Right atrium auricular region (tissue), 2 donors: ENCODE measurements around the gene SLC22A7. TPM values are rescaled to one million over a fixed set of nuclear protein-coding genes. Genes with fewer than 3 reads are reported as not detected.
"Not testable (repeated sequence)": the region's sequence is repeated elsewhere in the genome, so short reads cannot be mapped to it uniquely, and the experiment has no call there.

Experiments
- DNase-seq: peaks from one replicate; pipeline ENCODE4 v3.0.0-alpha.2; 2019; ENCODE audit warnings: low spot score
- H3K27ac ChIP-seq, 2 donors: fragments of 200-600 bp; sonication (generic); 1 replicate in 1 of 2; 2 replicates in 1 of 2; pipeline ENCODE4 v1.5.1; 2016 to 2019
- H3K27me3 ChIP-seq, 2 donors: fragments of 200-600 bp; sonication (generic); one replicate each; pipeline versions ENCODE4 v1.5.1 to v1.6.0; 2017 to 2019
- H3K36me3 ChIP-seq: fragments of 200-600 bp; sonication (generic); one replicate; pipeline ENCODE4 v1.5.1; 2016
- H3K4me1 ChIP-seq, 2 donors: fragments of 200-600 bp; sonication (generic); one replicate each; pipeline versions ENCODE4 v1.5.1 to v1.6.0; 2017 to 2019
- H3K4me3 ChIP-seq, 2 donors: fragments of 200-600 bp; sonication (generic); 1 replicate in 1 of 2; 2 replicates in 1 of 2; pipeline ENCODE4 v1.5.1; 2017 to 2019; ENCODE audit warnings: mild to moderate bottlenecking in 1 of 2, moderate library complexity in 1 of 2
- H3K9me3 ChIP-seq, 2 donors: fragments of 200-600 bp; sonication (generic); one replicate each; pipeline ENCODE4 v1.5.1; 2019
- CTCF ChIP-seq, 2 donors: fragments of 200-600 bp; sonication (generic); IDR thresholded peaks; one replicate each; pipeline ENCODE4 v1.5.1; 2019; ENCODE audit warnings: antibody characterized with exemption in 2 of 2
- total RNA-seq, 2 donors: library from RNA; depleted of rRNA; stranded (reverse); fragments of >200 nt; gene quantifications; one replicate each; pipeline ENCODE4 v1.1.0, GENCODE V29; 2016

Gene SLC22A7
- total RNA-seq, 2 donors from 2014 or later: not detected

DNA sequence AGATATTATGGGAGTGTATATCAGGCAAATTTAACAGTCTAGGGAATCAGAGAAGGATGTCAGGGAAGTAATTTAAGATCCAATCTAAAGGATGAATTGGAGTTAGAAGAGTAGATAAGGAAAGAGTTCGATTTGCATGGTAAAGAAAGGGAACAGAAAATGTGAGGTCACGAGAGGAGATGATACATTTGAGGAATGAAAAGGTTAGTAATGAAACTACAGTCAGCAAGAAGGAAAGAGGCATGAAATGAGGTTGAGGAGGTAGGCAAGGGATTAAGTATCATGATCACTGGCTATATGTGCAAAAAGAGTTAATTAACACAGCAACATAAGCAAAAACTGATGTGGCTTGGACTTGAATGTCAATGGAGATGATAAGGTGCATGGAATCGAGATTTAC, 49.0 kb downstream of the SLC22A7 start:
- no peak overlapping the region for H3K4me3 ChIP-seq
- DNase-seq: no peak
- H3K4me1 ChIP-seq: no peaks in the 10 kb centered on the region
- no peak for TF ChIP-seq CTCF (IDR thresholded peaks at IDR 0.05)
- H3K36me3 ChIP-seq: peaks cover 59% of the 10 kb centered on the region
- no peaks in the 10 kb centered on the region for H3K27me3 ChIP-seq
- H3K9me3 ChIP-seq: no peaks in the 10 kb centered on the region
- no peak overlapping the region for H3K27ac ChIP-seq

- H3K4me1 ChIP-seq: no peaks in the 10 kb centered on the region
- H3K4me3 ChIP-seq: no peak overlapping the region
- no peaks in the 10 kb centered on the region for H3K27me3 ChIP-seq
- DNase-seq: no peak
- H3K36me3 ChIP-seq: peaks cover 55% of the 10 kb centered on the region
- no peak overlapping the region for H3K27ac ChIP-seq
- H3K9me3 ChIP-seq: no peaks in the 10 kb centered on the region
- no peak for TF ChIP-seq CTCF (IDR thresholded peaks at IDR 0.05)
These were observed 49.4 kb downstream of the SLC22A7 start for GRCh38 chr6:43347444-43347843.

DNA sequence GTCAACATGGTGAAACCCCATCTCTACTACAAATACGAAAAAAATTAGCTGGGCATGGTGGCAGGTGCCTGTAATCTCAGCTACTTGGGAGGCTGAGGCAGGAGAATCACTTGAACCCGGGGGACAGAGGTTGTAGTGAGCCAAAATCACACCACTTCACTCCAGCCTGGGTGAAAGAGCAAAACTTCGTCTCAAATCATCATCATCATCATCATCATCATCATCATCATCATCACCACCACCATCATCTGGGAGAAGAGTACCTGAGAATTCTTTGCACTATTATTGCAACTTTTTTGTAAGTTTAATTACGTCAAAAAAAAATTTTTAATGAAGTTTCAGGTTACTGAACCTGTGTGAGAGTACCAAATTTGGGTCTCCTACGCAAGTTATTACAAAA, 53.9 kb downstream of the SLC22A7 start:
- not testable (repeated sequence) for H3K9me3 ChIP-seq, H3K27me3 ChIP-seq, H3K4me3 ChIP-seq, H3K27ac ChIP-seq, H3K4me1 ChIP-seq, DNase-seq
- peaks cover 55% of the 10 kb centered on the region for H3K36me3 ChIP-seq

Other genes starting within 250 kb of the SLC22A7 start
- gene CUL7, start 244.4 kb upstream of the SLC22A7 start, total RNA-seq: 1 to 10 TPM; 6.5 to 9.0 TPM
- gene MRPL2, start 238.8 kb upstream of the SLC22A7 start, total RNA-seq: 10 to 100 TPM; 37.0 to 41.0 TPM
- 10 to 100 TPM; 22.5 to 46.5 TPM for gene KLC4, start 238.6 kb upstream of the SLC22A7 start, total RNA-seq
- gene PTK7, start 221.9 kb upstream of the SLC22A7 start, total RNA-seq: 10 to 100 TPM in 1 of 2 donors, 1 to 10 TPM in 1; 4.5 to 12.7 TPM
- 100 to 1,000 TPM in 1 of 2 donors, 10 to 100 TPM in 1; 59.4 to 116 TPM for gene SRF, start 127.0 kb upstream of the SLC22A7 start, total RNA-seq
- gene CUL9, start 116.1 kb upstream of the SLC22A7 start, total RNA-seq: 10 to 100 TPM; 11.0 to 16.8 TPM
- 10 to 100 TPM; 38.4 to 63.9 TPM for gene DNPH1, start 68.8 kb upstream of the SLC22A7 start, total RNA-seq
- gene TTBK1, start 54.8 kb upstream of the SLC22A7 start, total RNA-seq: under 1 TPM; 0.12 to 0.15 TPM
- gene CRIP3, start 10.6 kb downstream of the SLC22A7 start, total RNA-seq: 1 to 10 TPM in 1 of 2 donors, not detected in 1; 1.5 TPM
- gene ZNF318, start 71.4 kb downstream of the SLC22A7 start, total RNA-seq: 10 to 100 TPM; 10.1 to 11.3 TPM
- gene ABCC10, start 129.3 kb downstream of the SLC22A7 start, total RNA-seq: 1 to 10 TPM; 7.1 to 7.8 TPM
- 1 to 10 TPM in 1 of 2 donors, not detected in 1; 1.3 TPM for gene DLK2, start 157.3 kb downstream of the SLC22A7 start, total RNA-seq
- gene TJAP1, start 179.3 kb downstream of the SLC22A7 start, total RNA-seq: 10 to 100 TPM; 15.8 to 22.0 TPM
- gene LRRC73, start 212.1 kb downstream of the SLC22A7 start, total RNA-seq: under 1 TPM; 0.41 to 0.90 TPM
- 100 to 1,000 TPM in 1 of 2 donors, 10 to 100 TPM in 1; 84.0 to 103 TPM for gene YIPF3, start 218.7 kb downstream of the SLC22A7 start, total RNA-seq
- 10 to 100 TPM; 13.5 to 13.9 TPM for gene POLR1C, start 218.8 kb downstream of the SLC22A7 start, total RNA-seq